Thyroid gland (tissue), 4 donors: ENCODE results near the gene DNAH1.

Source experiments
- CTCF ChIP-seq, 6 experiments: fragments of 200-600 bp in 3 of 6; fragments of 450-650 bp in 3 of 6; sonication (generic) in 3 of 6; IDR thresholded peaks; one replicate each; pipeline ENCODE4 v1.5.1; 2016 to 2019; ENCODE audit warnings: antibody characterized with exemption in 6 of 6, mild to moderate bottlenecking in 2 of 6, inconsistent platforms in 1 of 6, moderate library complexity in 1 of 6
- POLR2A ChIP-seq, 2 donors: fragments of 450-650 bp; IDR thresholded peaks; one replicate each; pipeline ENCODE4 v1.6.1; 2017; ENCODE audit warnings: antibody characterized with exemption in 2 of 2, mild to moderate bottlenecking in 2 of 2, moderate library complexity in 1 of 2

- peak in 4 of 6 experiments; percentile 26 to 55 (median 44) for TF ChIP-seq CTCF (IDR thresholded peaks at IDR 0.05)
- TF ChIP-seq POLR2A (IDR thresholded peaks at IDR 0.05): no peak
Measured at GRCh38 chr3:52291508-52292181, 24.5 kb upstream of the DNAH1 start.
